Osteocyte (in vitro differentiated cells): ENCODE measurements around the gene MAP2K6. TPM values are rescaled to one million over a fixed set of nuclear protein-coding genes. Genes with fewer than 3 reads are reported as not detected.

ENCODE experiments used
- DNase-seq: peaks from one replicate; pipeline ENCODE4 v3.0.0; 2021; ENCODE audit warnings: mixed read lengths; ENCODE audit not compliant: unreplicated experiment; ENCODE audit errors: extremely low spot score
- H3K27ac Mint-ChIP-seq: one replicate; pipeline ENCODE4 v1.8.0; 2021; ENCODE audit warnings: mild to moderate bottlenecking, mixed read lengths; ENCODE audit not compliant: unreplicated experiment
- H3K27me3 Mint-ChIP-seq: one replicate; pipeline ENCODE4 v1.8.0; 2021; ENCODE audit warnings: mixed read lengths; ENCODE audit not compliant: unreplicated experiment
- H3K36me3 Mint-ChIP-seq: one replicate; pipeline ENCODE4 v1.8.0; 2021; ENCODE audit warnings: mixed read lengths; ENCODE audit not compliant: unreplicated experiment
- H3K4me1 Mint-ChIP-seq: one replicate; pipeline ENCODE4 v1.8.0; 2021; ENCODE audit warnings: mixed read lengths; ENCODE audit not compliant: unreplicated experiment
- H3K4me3 Mint-ChIP-seq: one replicate; pipeline ENCODE4 v1.8.0; 2021; ENCODE audit warnings: mild to moderate bottlenecking, moderate library complexity, mixed read lengths; ENCODE audit not compliant: unreplicated experiment
- H3K9me3 Mint-ChIP-seq: one replicate; pipeline ENCODE4 v1.8.0; 2021; ENCODE audit warnings: mixed read lengths; ENCODE audit not compliant: unreplicated experiment
- total RNA-seq: library from RNA; stranded (reverse); gene quantifications from 2 replicates; pipeline ENCODE4 v1.2.1, GENCODE V29; 2021
- TF ChIP-seq, protein P1 (sequence below): fragments of 200-600 bp; sonication (generic); IDR thresholded peaks from 2 replicates; pipeline ENCODE4 v1.5.0; 2021; ENCODE audit warnings: antibody characterized with exemption, mild to moderate bottlenecking, moderate library complexity

The MAP2K6 gene
- total RNA-seq, 1 donor from 2014 or later: 2.8 TPM

DNA sequence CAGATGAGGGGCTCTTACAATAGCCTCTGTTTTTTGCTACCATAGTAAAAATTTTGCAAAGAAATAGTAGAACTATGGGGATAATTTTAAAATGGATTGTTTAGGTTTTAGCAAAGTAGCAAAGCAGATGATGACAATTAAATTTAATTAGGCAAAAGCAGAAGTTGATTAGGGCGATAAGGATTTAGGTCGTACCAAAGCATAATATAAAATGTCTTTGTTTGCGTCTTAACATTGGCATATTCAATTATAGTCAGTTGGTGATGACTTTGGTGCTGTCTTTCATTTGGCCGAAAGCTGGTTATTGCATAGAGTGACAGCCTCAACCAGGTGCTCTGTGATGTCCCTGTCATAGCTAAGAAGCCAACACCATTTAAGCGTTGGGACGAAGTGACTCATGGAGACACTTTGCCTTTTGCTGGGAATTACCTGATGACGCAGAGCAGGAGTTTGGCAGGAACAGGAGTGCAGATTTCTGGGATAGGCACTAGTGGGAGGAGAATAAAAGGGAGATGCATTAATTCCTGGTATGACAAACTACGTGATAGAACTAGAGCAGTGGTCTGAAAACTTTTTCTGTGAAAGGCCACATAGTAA lies 38.3 kb downstream of the MAP2K6 start:
- Mint-ChIP-seq H3K27me3 (no peaks in the 10 kb centered on the region), H3K27ac (no peak overlapping the region), H3K9me3 (no peaks in the 10 kb centered on the region), H3K4me1 (peaks cover 25% of the 10 kb centered on the region), H3K4me3 (no peak overlapping the region), H3K36me3 (no peaks in the 10 kb centered on the region)
- DNase-seq: no peak
- TF ChIP-seq, protein P1, sequence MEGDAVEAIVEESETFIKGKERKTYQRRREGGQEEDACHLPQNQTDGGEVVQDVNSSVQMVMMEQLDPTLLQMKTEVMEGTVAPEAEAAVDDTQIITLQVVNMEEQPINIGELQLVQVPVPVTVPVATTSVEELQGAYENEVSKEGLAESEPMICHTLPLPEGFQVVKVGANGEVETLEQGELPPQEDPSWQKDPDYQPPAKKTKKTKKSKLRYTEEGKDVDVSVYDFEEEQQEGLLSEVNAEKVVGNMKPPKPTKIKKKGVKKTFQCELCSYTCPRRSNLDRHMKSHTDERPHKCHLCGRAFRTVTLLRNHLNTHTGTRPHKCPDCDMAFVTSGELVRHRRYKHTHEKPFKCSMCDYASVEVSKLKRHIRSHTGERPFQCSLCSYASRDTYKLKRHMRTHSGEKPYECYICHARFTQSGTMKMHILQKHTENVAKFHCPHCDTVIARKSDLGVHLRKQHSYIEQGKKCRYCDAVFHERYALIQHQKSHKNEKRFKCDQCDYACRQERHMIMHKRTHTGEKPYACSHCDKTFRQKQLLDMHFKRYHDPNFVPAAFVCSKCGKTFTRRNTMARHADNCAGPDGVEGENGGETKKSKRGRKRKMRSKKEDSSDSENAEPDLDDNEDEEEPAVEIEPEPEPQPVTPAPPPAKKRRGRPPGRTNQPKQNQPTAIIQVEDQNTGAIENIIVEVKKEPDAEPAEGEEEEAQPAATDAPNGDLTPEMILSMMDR: no peak

- DNase-seq: no peak
- TF ChIP-seq, protein P1: no peak
- Mint-ChIP-seq H3K9me3 (no peaks in the 10 kb centered on the region), H3K36me3 (no peaks in the 10 kb centered on the region), H3K4me3 (no peak overlapping the region), H3K27me3 (no peaks in the 10 kb centered on the region), H3K27ac (no peak overlapping the region), H3K4me1 (peaks cover 14% of the 10 kb centered on the region)
Measured at GRCh38 chr17:69454051-69454450, 39.6 kb downstream of the MAP2K6 start.

- peaks cover 14% of the 10 kb centered on the region for H3K4me1 Mint-ChIP-seq
- H3K27ac Mint-ChIP-seq: no peak overlapping the region
- H3K4me3 Mint-ChIP-seq: no peak overlapping the region
- no peaks in the 10 kb centered on the region for H3K9me3 Mint-ChIP-seq
- TF ChIP-seq, protein P1: no peak
- no peak for DNase-seq
- no peaks in the 10 kb centered on the region for H3K27me3 Mint-ChIP-seq
- no peaks in the 10 kb centered on the region for H3K36me3 Mint-ChIP-seq
Measured at GRCh38 chr17:69455040-69455439, 40.5 kb downstream of the MAP2K6 start.

- no peak for DNase-seq
- TF ChIP-seq, protein P1: no peak
- Mint-ChIP-seq H3K9me3 (no peaks in the 10 kb centered on the region), H3K4me3 (no peak overlapping the region), H3K4me1 (no peaks in the 10 kb centered on the region), H3K36me3 (no peaks in the 10 kb centered on the region), H3K27ac (no peak overlapping the region), H3K27me3 (no peaks in the 10 kb centered on the region)
Measured at GRCh38 chr17:69457603-69458002, 43.1 kb downstream of the MAP2K6 start.

DNA sequence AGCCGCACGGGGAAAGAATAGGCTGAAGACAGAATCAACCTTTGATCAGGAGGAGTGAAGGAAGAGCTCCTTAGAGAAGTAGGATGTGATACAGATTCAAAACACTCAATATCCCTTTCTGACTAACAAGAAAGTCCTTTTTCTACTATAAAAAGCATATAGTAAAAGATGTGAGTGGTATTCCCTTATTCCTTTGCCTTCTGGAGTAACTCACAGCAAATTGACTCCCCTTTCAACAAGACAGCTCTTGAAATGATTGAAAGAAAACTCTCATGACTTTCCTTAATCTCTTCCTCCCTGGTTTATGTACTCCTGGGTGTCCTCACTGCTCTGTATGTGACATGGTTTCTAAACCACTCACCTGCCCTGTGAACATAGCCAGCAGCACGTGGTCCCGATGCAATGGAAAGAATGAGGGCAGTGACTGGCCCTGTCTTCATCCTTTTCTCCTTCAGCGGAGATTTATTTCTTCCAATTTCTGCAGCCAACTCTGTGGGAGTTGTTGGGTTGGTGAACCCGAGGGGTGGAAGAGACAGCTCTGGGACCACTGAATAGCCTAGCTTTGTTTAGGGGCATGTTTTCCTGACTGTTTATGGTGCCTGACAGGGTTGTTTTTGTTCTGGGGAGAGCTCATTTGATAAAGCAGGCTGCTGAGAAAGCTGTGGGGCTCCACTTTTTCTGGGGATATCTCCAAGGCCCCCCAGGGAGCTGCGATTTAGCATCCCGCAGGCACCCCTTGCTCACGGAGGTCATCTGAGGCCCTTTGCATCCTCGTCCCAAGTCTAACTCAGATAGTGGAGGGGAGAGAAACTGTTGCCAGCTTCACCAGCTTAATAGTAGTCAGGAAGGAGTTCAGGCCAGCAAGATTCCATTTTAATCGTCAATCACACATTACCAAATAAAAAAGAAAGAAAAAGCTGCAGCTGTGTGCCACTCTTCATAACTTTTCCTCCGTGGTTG lies 46.7 kb downstream of the MAP2K6 start:
- H3K27me3 Mint-ChIP-seq: no peaks in the 10 kb centered on the region
- no peak overlapping the region for H3K27ac Mint-ChIP-seq
- no peaks in the 10 kb centered on the region for H3K9me3 Mint-ChIP-seq
- no peaks in the 10 kb centered on the region for H3K4me1 Mint-ChIP-seq
- no peak overlapping the region for H3K4me3 Mint-ChIP-seq
- H3K36me3 Mint-ChIP-seq: no peaks in the 10 kb centered on the region
- DNase-seq: no peak
- TF ChIP-seq, protein P1: no peak
